Esophagus muscularis mucosa (tissue), 4 donors: ENCODE results near the gene HEPHL1. TPM values are rescaled to one million over a fixed set of nuclear protein-coding genes. Genes with fewer than 3 reads are reported as not detected.

Experiments
- DNase-seq: peaks from one replicate; pipeline ENCODE4 v3.0.0-alpha.2; 2017; ENCODE audit errors: extremely low spot score
- H3K27ac ChIP-seq, 4 donors: fragments of 200-600 bp; sonication (generic); replicated peaks in 1 of 4; 1 replicate in 3 of 4; 2 replicates in 1 of 4; pipeline ENCODE4 v1.5.1; 2016 to 2019; ENCODE audit warnings: mild to moderate bottlenecking in 1 of 4
- H3K27me3 ChIP-seq, 4 donors: fragments of 200-600 bp; sonication (generic); one replicate each; pipeline versions ENCODE4 v1.5.1 to v1.6.0; 2016 to 2019
- H3K36me3 ChIP-seq, 4 donors: fragments of 200-600 bp; sonication (generic); one replicate each; pipeline ENCODE4 v1.5.1; 2016 to 2019
- H3K4me1 ChIP-seq, 4 donors: fragments of 200-600 bp; sonication (generic); one replicate each; pipeline ENCODE4 v1.5.1; 2016 to 2019
- H3K4me3 ChIP-seq, 4 donors: fragments of 200-600 bp; sonication (generic); 1 replicate in 2 of 4; 2 replicates in 2 of 4; pipeline ENCODE4 v1.5.1; 2016 to 2019; ENCODE audit warnings: mild to moderate bottlenecking in 4 of 4, moderate library complexity in 1 of 4
- H3K9me3 ChIP-seq, 4 donors: fragments of 200-600 bp; sonication (generic); 1 replicate in 3 of 4; 2 replicates in 1 of 4; pipeline ENCODE4 v1.5.1; 2016 to 2019
- CTCF ChIP-seq, 3 experiments: fragments of 200-600 bp in 2 of 3; fragments of 450-650 bp in 1 of 3; sonication (generic) in 2 of 3; IDR thresholded peaks; one replicate each; pipeline ENCODE4 v1.5.1; 2017 to 2019; ENCODE audit warnings: antibody characterized with exemption in 3 of 3, mild to moderate bottlenecking in 2 of 3, moderate library complexity in 1 of 3
- EP300 ChIP-seq: sonication (generic); formaldehyde crosslinking; IDR thresholded peaks from one replicate; pipeline ENCODE4 v1.6.1; 2017; ENCODE audit warnings: antibody characterized with exemption
- POLR2A ChIP-seq: fragments of 450-650 bp; IDR thresholded peaks from one replicate; pipeline ENCODE4 v1.6.1; 2017; ENCODE audit warnings: antibody characterized with exemption, moderate library complexity, mild to moderate bottlenecking, low read depth
- POLR2AphosphoS5 ChIP-seq, 2 donors: sonication (generic); formaldehyde crosslinking; IDR thresholded peaks; one replicate each; pipeline ENCODE4 v1.6.1; 2017; ENCODE audit warnings: antibody characterized with exemption in 2 of 2
- WGBS: methylation state at CpG from one replicate; pipeline ENCODE4 v1.1.5; 2018; 5-methylcytosine and 5-hydroxymethylcytosine counted together
- intact Hi-C: fragments of 100-400 bp; cut with DNase I; formaldehyde crosslinking; loops from one replicate; pipeline ENCODE4 v1.15.1; 2023
- total RNA-seq, 4 donors: library from RNA; depleted of rRNA; stranded (reverse); fragments of >200 nt; gene quantifications; one replicate each; pipeline versions ENCODE4 v1.1.0 to v1.2.1, GENCODE V29; 2016

HEPHL1 gene
- total RNA-seq, 4 donors from 2014 or later, result 0.42 TPM; not detected in 3

GRCh38 chr11:93988912-93989311 lies 32.2 kb upstream of the HEPHL1 start:
- Histone ChIP-seq H3K9me3 (peaks cover 0 to 14% (median 12%) of the 10 kb centered on the region in 4 donors), H3K27me3 (no peaks in the 10 kb centered on the region), H3K4me3 (no peak overlapping the region), H3K4me1 (peaks cover 0 to 21% (median 6%) of the 10 kb centered on the region in 4 donors), H3K27ac (no peak overlapping the region), H3K36me3 (no peaks in the 10 kb centered on the region)
- intact Hi-C loops, result no loop called here
- DNase-seq, result no peak
- TF ChIP-seq CTCF (IDR thresholded peaks at IDR 0.05), result no peak
- TF ChIP-seq POLR2A, result no peak
- no peak for TF ChIP-seq EP300
- no peak for TF ChIP-seq POLR2AphosphoS5 (IDR thresholded peaks at IDR 0.05)
- 85% methylated on average over 3 of the region's 3 CpGs for WGBS

DNA sequence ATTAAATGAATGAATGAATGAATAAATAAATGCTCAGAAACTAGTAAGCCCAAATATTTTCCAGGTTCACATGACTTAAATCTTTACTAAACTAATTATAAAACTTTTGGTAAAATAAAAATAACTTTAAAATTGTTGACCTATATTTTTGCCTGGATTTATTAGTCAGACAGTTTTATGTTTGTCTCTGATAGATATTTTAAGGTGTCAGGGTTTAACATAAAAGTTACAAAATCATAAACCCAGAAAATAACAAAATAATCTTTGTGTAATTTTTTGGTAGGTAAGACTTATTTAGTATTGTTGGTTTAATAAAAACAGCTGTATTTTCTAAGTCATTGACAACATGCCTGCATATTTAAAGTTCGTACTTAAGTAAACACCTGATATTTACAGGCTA lies 27.4 kb upstream of the HEPHL1 start:
- intact Hi-C loops, result no loop called here
- no peak for DNase-seq
- H3K4me3 ChIP-seq, result no peak overlapping the region
- peaks cover 0 to 18% (median 13%) of the 10 kb centered on the region in 4 donors for H3K9me3 ChIP-seq
- no peaks in the 10 kb centered on the region for H3K27me3 ChIP-seq
- 95% methylated on average over 1 of the region's 1 CpG for WGBS
- H3K36me3 ChIP-seq, result no peaks in the 10 kb centered on the region
- TF ChIP-seq EP300, result no peak
- no peak for TF ChIP-seq CTCF (IDR thresholded peaks at IDR 0.05)
- TF ChIP-seq POLR2AphosphoS5 (IDR thresholded peaks at IDR 0.05), result no peak
- no peak for TF ChIP-seq POLR2A
- no peak overlapping the region for H3K27ac ChIP-seq
- no peaks in the 10 kb centered on the region for H3K4me1 ChIP-seq

GRCh38 chr11:93997741-93998140 lies 23.4 kb upstream of the HEPHL1 start:
- no peak overlapping the region for H3K27ac ChIP-seq
- no peak for DNase-seq
- H3K27me3 ChIP-seq, result no peaks in the 10 kb centered on the region
- no peak overlapping the region for H3K4me3 ChIP-seq
- no peaks in the 10 kb centered on the region for H3K4me1 ChIP-seq
- peaks cover 0 to 16% (median 11%) of the 10 kb centered on the region in 4 donors for H3K9me3 ChIP-seq
- no peaks in the 10 kb centered on the region for H3K36me3 ChIP-seq
- TF ChIP-seq POLR2A (no peak), POLR2AphosphoS5 (IDR thresholded peaks at IDR 0.05) (no peak), EP300 (no peak), CTCF (IDR thresholded peaks at IDR 0.05) (no peak)
- WGBS, result 82% methylated on average over 3 of the region's 3 CpGs
- intact Hi-C loops, result no loop called here

- H3K36me3 ChIP-seq, result no peaks in the 10 kb centered on the region
- H3K9me3 ChIP-seq, result no peaks in the 10 kb centered on the region
- WGBS, result 59% methylated on average over 2 of the region's 2 CpGs
- intact Hi-C loops, result no loop called here
- H3K4me3 ChIP-seq, result no peak overlapping the region
- H3K27ac ChIP-seq, result no peak overlapping the region
- no peak for DNase-seq
- H3K4me1 ChIP-seq, result no peaks in the 10 kb centered on the region
- H3K27me3 ChIP-seq, result no peaks in the 10 kb centered on the region
- no peak for TF ChIP-seq CTCF (IDR thresholded peaks at IDR 0.05)
- no peak for TF ChIP-seq EP300
- no peak for TF ChIP-seq POLR2AphosphoS5 (IDR thresholded peaks at IDR 0.05)
- TF ChIP-seq POLR2A, result no peak
Observed at GRCh38 chr11:94000659-94001058, 20.5 kb upstream of the HEPHL1 start.

DNA sequence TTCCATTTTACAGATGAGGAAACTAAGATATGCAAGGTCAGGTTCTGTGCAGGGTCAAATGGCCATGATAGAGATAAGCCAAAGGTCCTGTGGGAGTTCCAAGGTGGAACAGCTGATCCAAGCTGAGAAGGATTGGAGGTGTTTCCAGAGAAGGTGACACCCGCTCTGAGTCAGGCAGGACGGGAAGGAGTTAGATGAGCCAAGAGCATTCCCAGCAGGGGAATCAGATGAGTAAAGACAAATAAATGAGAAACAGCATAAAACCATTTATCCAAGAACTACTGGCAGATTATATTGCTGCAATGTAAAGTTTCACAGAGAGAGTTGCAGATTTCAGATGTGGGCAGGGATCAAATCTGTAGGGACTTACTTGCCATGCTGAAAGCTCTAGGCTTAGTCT lies 18.9 kb upstream of the HEPHL1 start:
- no peak for TF ChIP-seq POLR2AphosphoS5 (IDR thresholded peaks at IDR 0.05)
- TF ChIP-seq POLR2A, result no peak
- TF ChIP-seq EP300, result no peak
- TF ChIP-seq CTCF (IDR thresholded peaks at IDR 0.05), result no peak
- H3K9me3 ChIP-seq, result no peaks in the 10 kb centered on the region
- H3K4me3 ChIP-seq, result no peak overlapping the region
- H3K36me3 ChIP-seq, result no peaks in the 10 kb centered on the region
- DNase-seq, result no peak
- WGBS, result 53% methylated on average over 2 of the region's 2 CpGs
- no peaks in the 10 kb centered on the region for H3K27me3 ChIP-seq
- H3K4me1 ChIP-seq, result no peaks in the 10 kb centered on the region
- intact Hi-C loops, result no loop called here
- H3K27ac ChIP-seq, result no peak overlapping the region
